NCI-H82 (cell line): ENCODE results near the gene ZBTB37.
"Not testable (repeated sequence)": the region's sequence is repeated elsewhere in the genome, so short reads cannot be mapped to it uniquely, and the experiment has no call there.

ENCODE experiments used
- DNase-seq: peaks from one replicate; lab custom pipeline; 2025; lab: John Stamatoyannopoulos, UW

ZBTB37 gene

GRCh38 chr1:173868266-173869020, at the start of gene ZBTB37:
TSS of gene ZBTB37 (plus strand) at chr1:173868380. CDS start at chr1:173870226, 1,846 bp downstream.
- DNase-seq: peak; percentile 96

- no peak for DNase-seq
These were observed 49.7 kb upstream of the ZBTB37 start for GRCh38 chr1:173818459-173818858.

GRCh38 chr1:173821680-173822079, 46.5 kb upstream of the ZBTB37 start:
- no peak for DNase-seq

- no peak for DNase-seq
These were observed 44.3 kb upstream of the ZBTB37 start for GRCh38 chr1:173823781-173824314.

- peak; percentile 99 for DNase-seq
These were observed 43.7 kb upstream of the ZBTB37 start, which contains the start of the genes CENPL and DARS2 for GRCh38 chr1:173824315-173825081. TSS of gene CENPL (minus strand) at chr1:173824883. CDS start at chr1:173811299, 13,584 bp downstream. TSS of gene DARS2 (plus strand) at chr1:173824673. CDS start at chr1:173825230, 557 bp downstream.

- no peak for DNase-seq
These were observed 40.6 kb upstream of the ZBTB37 start for GRCh38 chr1:173827611-173828010.

- no peak for DNase-seq
These were observed 35.4 kb upstream of the ZBTB37 start for GRCh38 chr1:173832748-173833147.

GRCh38 chr1:173852105-173852504, 16.1 kb upstream of the ZBTB37 start:
- DNase-seq: no peak

GRCh38 chr1:173853074-173853473, 15.1 kb upstream of the ZBTB37 start:
- DNase-seq: peak; percentile 73

- DNase-seq: no peak
These were observed 12.2 kb upstream of the ZBTB37 start for GRCh38 chr1:173856014-173856413.

GRCh38 chr1:173856903-173857302, 11.3 kb upstream of the ZBTB37 start:
- no peak for DNase-seq

GRCh38 chr1:173857363-173857917, 10.7 kb upstream of the ZBTB37 start:
- DNase-seq: peak; percentile 19

- DNase-seq: not testable (repeated sequence)
These were observed 8.6 kb upstream of the ZBTB37 start for GRCh38 chr1:173859547-173859946.

GRCh38 chr1:173860065-173860464, 8.1 kb upstream of the ZBTB37 start:
- DNase-seq: peak; percentile 42

GRCh38 chr1:173861731-173862145, 6.4 kb upstream of the ZBTB37 start:
- DNase-seq: peak; percentile 73

- peak; percentile 73 for DNase-seq
These were observed 5.9 kb upstream of the ZBTB37 start for GRCh38 chr1:173862146-173862768.

- DNase-seq: peak; percentile 62
These were observed 5.4 kb upstream of the ZBTB37 start for GRCh38 chr1:173862769-173863223.

- peak; percentile 58 for DNase-seq
These were observed 4.7 kb upstream of the ZBTB37 start for GRCh38 chr1:173863224-173864161.

- DNase-seq: no peak
These were observed 3.9 kb upstream of the ZBTB37 start for GRCh38 chr1:173864179-173864867.
